Measurements from ENCODE around the gene SRRM3.
"Not testable (repeated sequence)": the region's sequence is repeated elsewhere in the genome, so short reads cannot be mapped to it uniquely, and the experiment has no call there.

DNA sequence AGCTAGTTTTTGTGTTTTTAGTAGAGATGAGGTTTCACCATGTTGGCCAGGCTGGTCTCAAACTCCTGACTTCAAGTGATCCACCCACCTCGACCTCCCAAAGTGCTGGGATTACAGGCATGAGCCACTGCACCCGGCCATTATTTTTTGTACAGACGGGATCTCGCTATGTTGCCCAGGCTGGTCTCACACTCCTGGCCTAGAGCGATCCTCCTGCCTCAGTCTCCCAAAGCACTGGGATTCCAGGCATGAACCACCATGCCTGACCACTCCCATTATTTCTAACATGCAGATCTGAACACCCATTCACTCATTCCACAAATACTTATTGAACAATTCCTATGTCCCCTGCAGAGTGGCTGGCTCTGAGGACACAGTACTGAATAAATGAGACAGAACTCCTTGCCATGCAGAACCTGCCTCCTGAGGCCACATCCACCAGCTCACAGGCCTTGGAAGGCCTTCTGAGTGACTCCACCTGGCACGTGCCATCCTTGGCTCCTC, 89.2 kb downstream of the SRRM3 start:
- TF ChIP-seq, protein P1, sequence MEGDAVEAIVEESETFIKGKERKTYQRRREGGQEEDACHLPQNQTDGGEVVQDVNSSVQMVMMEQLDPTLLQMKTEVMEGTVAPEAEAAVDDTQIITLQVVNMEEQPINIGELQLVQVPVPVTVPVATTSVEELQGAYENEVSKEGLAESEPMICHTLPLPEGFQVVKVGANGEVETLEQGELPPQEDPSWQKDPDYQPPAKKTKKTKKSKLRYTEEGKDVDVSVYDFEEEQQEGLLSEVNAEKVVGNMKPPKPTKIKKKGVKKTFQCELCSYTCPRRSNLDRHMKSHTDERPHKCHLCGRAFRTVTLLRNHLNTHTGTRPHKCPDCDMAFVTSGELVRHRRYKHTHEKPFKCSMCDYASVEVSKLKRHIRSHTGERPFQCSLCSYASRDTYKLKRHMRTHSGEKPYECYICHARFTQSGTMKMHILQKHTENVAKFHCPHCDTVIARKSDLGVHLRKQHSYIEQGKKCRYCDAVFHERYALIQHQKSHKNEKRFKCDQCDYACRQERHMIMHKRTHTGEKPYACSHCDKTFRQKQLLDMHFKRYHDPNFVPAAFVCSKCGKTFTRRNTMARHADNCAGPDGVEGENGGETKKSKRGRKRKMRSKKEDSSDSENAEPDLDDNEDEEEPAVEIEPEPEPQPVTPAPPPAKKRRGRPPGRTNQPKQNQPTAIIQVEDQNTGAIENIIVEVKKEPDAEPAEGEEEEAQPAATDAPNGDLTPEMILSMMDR (conservative IDR thresholded peaks at IDR 0.05): not testable (repeated sequence)
- TF ChIP-seq EZH2 (IDR thresholded peaks at IDR 0.05; ENCODE audit: low read depth): not testable (repeated sequence)

All from PC-9 (cell line).